Endothelial cell (in vitro differentiated cells): Measurements from ENCODE around the gene ERCC2. TPM values are rescaled to one million over a fixed set of nuclear protein-coding genes. Genes with fewer than 3 reads are reported as not detected.
"Not testable (repeated sequence)": the region's sequence is repeated elsewhere in the genome, so short reads cannot be mapped to it uniquely, and the experiment has no call there.

Experiments
- DNase-seq: peaks from one replicate; pipeline ENCODE4 v3.0.0; 2021; ENCODE audit warnings: low spot score
- H3K27ac Mint-ChIP-seq: one replicate; pipeline ENCODE4 v1.8.0; 2021; ENCODE audit warnings: mixed read lengths, inconsistent platforms; ENCODE audit not compliant: unreplicated experiment
- H3K27me3 Mint-ChIP-seq: one replicate; pipeline ENCODE4 v1.8.0; 2021; ENCODE audit warnings: mild to moderate bottlenecking, moderate library complexity, mixed read lengths, inconsistent platforms; ENCODE audit not compliant: unreplicated experiment
- H3K36me3 Mint-ChIP-seq: one replicate; pipeline ENCODE4 v1.8.0; 2021; ENCODE audit warnings: mild to moderate bottlenecking, low read depth, mixed read lengths, inconsistent platforms; ENCODE audit not compliant: unreplicated experiment
- H3K4me1 Mint-ChIP-seq: one replicate; pipeline ENCODE4 v1.8.0; 2021; ENCODE audit warnings: mild to moderate bottlenecking, mixed read lengths, inconsistent platforms; ENCODE audit not compliant: unreplicated experiment
- H3K4me3 Mint-ChIP-seq: one replicate; pipeline ENCODE4 v1.8.0; 2021; ENCODE audit warnings: mild to moderate bottlenecking, mixed read lengths, inconsistent platforms; ENCODE audit not compliant: unreplicated experiment
- H3K9me3 Mint-ChIP-seq: one replicate; pipeline ENCODE4 v1.8.0; 2021; ENCODE audit warnings: mixed read lengths, inconsistent platforms; ENCODE audit not compliant: unreplicated experiment
- total RNA-seq: library from RNA; stranded (reverse); fragmentation: NEBNext Ultra II Directional; extraction: Animal tissue kit (Norgen Biotek cat#: 25700); gene quantifications from one replicate; pipeline ENCODE4 v1.2.1, GENCODE V29; 2021; ENCODE audit not compliant: unreplicated experiment
- TF ChIP-seq, protein P1 (sequence below): fragments of 200-600 bp; sonication (generic); IDR thresholded peaks from one replicate; pipeline ENCODE4 v1.5.0; 2021; ENCODE audit warnings: antibody characterized with exemption; ENCODE audit not compliant: unreplicated experiment

The ERCC2 gene
- total RNA-seq, 1 donor from 2014 or later: 44.2 TPM

DNA sequence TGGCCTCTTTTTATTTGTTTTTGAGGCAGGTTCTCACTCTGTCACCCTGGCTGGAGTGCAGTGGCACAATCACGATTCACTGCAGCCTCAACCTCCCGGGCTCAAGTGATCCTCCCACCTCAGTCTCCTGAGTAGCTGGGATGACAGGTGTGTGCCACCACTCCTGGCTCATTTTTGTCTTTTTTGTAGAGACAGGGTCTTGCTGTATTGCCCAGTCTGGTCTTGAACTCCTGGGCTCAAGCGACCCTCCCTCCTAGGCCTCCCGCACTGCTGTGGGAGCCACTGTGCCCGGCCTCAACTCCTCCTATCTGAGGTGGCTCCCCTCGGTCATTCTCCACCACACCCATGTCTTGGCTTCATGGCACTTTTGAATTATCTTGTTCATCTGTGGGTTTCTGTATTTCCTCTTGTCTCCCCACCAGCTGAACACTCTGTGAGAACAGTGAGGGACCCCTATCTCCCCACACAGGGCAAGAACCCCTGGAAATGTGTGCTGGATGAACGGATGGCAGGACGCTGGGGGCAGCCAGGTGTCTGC lies 55.6 kb downstream of the ERCC2 start:
- DNase-seq: no peak
- H3K4me3 Mint-ChIP-seq: no peak overlapping the region
- H3K36me3 Mint-ChIP-seq: no peaks in the 10 kb centered on the region
- TF ChIP-seq, protein P1, sequence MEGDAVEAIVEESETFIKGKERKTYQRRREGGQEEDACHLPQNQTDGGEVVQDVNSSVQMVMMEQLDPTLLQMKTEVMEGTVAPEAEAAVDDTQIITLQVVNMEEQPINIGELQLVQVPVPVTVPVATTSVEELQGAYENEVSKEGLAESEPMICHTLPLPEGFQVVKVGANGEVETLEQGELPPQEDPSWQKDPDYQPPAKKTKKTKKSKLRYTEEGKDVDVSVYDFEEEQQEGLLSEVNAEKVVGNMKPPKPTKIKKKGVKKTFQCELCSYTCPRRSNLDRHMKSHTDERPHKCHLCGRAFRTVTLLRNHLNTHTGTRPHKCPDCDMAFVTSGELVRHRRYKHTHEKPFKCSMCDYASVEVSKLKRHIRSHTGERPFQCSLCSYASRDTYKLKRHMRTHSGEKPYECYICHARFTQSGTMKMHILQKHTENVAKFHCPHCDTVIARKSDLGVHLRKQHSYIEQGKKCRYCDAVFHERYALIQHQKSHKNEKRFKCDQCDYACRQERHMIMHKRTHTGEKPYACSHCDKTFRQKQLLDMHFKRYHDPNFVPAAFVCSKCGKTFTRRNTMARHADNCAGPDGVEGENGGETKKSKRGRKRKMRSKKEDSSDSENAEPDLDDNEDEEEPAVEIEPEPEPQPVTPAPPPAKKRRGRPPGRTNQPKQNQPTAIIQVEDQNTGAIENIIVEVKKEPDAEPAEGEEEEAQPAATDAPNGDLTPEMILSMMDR: no peak
- no peaks in the 10 kb centered on the region for H3K9me3 Mint-ChIP-seq
- no peak overlapping the region for H3K27ac Mint-ChIP-seq
- H3K27me3 Mint-ChIP-seq: peaks cover 12% of the 10 kb centered on the region
- peaks cover 2% of the 10 kb centered on the region for H3K4me1 Mint-ChIP-seq

DNA sequence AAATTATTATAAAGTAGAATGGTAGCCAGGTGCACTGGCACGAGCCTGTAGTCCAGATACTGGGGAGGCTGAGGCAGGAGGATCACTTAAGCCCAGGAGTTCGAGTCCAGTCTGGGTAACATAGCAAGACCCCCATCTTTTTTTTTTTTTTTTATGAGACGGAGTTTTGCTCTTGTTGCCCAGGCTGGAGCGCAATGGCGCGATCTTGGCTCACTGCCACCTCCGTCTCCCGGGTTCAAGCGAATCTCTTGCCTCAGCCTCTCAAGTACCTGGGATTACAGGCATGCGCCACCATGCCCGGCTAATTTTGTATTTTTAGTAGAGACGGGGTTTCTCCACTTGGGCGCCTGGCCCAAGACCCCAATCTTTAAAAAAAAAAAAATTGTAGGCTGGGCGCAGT lies 58.1 kb downstream of the ERCC2 start:
- H3K36me3 Mint-ChIP-seq, H3K4me3 Mint-ChIP-seq, H3K27ac Mint-ChIP-seq, H3K4me1 Mint-ChIP-seq, DNase-seq, H3K9me3 Mint-ChIP-seq: not testable (repeated sequence)
- H3K27me3 Mint-ChIP-seq: peaks cover 12% of the 10 kb centered on the region

DNA sequence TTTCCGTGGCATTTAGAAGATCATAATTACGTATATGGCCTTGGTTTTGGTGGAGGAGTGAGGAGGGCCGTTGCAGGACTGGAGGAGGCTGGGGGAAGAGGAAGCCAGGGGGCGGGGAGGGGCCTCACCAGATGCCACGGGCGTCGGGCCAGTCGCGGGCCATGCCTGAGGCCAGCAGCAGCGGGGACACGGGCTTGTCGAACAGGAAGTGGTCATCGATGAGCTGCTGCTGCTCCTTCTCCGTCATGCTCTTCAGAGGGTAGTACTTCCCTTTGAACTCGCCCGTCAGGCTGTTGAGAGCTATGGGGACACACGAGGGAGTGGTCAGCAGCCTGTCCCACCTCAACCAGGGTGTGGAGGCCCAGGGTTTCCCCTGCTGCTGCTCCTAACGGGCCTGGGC lies 58.8 kb downstream of the ERCC2 start:
- H3K27me3 Mint-ChIP-seq: peaks cover 14% of the 10 kb centered on the region
- TF ChIP-seq, protein P1: no peak
- no peak overlapping the region for H3K4me3 Mint-ChIP-seq
- no peaks in the 10 kb centered on the region for H3K9me3 Mint-ChIP-seq
- H3K27ac Mint-ChIP-seq: no peak overlapping the region
- peaks cover 2% of the 10 kb centered on the region for H3K4me1 Mint-ChIP-seq
- no peak for DNase-seq
- H3K36me3 Mint-ChIP-seq: no peaks in the 10 kb centered on the region

DNA sequence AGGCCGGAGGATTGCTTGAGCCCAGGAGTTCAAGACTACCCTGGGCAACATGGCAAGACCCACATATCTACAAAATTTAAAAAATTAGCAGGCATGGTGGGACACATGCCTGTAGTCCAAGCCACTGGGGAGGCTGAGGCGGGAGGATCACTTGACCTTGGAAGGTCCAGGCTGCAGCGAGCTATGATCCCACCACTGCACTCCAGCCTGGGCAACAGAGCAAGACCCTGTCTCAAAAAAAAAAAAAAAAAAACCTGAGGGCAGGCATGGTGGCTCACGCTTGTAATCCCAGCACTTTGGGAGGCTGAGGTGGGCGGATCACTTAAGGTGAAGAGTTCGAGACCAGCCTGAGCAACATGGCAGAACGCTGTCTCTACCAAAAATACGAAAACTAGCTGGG lies 61.1 kb downstream of the ERCC2 start:
- H3K4me1 Mint-ChIP-seq, H3K27ac Mint-ChIP-seq, H3K9me3 Mint-ChIP-seq, DNase-seq, H3K4me3 Mint-ChIP-seq, H3K36me3 Mint-ChIP-seq: not testable (repeated sequence)
- peaks cover 18% of the 10 kb centered on the region for H3K27me3 Mint-ChIP-seq

DNA sequence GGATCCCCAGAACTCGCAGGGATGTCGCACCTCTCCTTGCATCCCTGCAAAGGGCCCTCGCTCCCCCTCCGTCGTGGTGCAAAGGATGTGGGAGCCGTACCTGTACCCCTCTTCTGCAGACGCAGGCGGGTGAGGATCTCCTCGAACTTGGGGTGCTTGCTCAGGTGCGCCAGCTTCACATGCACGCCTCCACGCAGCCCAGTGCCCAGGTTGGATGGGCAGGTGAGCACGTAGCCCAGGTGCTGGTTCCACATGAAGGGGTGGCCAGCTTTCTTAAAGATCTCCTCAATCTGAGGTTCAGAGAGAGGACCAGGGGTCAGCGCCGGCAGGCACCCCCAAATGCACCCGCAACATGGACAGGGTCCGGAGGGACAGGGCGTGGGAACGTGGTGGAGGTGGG lies 63.0 kb downstream of the ERCC2 start:
- Mint-ChIP-seq H3K4me1 (peaks cover 3% of the 10 kb centered on the region), H3K27me3 (peaks cover 22% of the 10 kb centered on the region), H3K4me3 (no peak overlapping the region), H3K36me3 (peaks cover 6% of the 10 kb centered on the region), H3K27ac (peak overlapping the region; percentile 42), H3K9me3 (no peaks in the 10 kb centered on the region)
- TF ChIP-seq, protein P1: no peak
- no peak for DNase-seq

DNA sequence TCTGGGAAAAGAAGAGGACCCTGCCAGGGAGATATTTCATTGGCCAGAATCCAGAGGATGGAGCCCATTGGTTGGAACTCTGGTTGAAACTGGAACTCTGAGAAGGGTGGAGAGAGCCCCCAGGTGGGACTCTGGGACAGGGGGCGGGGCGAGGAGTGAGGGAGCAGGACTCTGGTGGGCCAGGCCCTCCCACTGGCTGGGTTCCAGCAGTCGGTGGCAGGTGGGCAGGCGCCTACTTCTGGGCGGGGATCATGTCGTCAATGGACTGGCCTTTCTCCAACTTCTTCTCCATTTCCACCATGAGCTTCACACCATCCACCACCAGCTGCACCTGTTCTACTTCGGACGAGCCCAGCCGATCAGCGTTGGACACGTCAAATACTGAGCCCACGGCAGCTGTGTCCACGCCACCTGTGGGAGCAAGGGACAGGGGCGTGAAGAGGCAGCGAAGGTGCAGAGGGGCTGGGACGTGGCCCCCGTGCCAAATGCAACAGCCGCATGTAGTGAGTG lies 63.8 kb downstream of the ERCC2 start:
- Mint-ChIP-seq H3K36me3 (peaks cover 10% of the 10 kb centered on the region), H3K27me3 (peaks cover 23% of the 10 kb centered on the region), H3K4me1 (peaks cover 3% of the 10 kb centered on the region), H3K27ac (no peak overlapping the region), H3K9me3 (no peaks in the 10 kb centered on the region), H3K4me3 (no peak overlapping the region)
- DNase-seq: no peak
- TF ChIP-seq, protein P1: no peak
